ENCODE data around the gene ZMYND11. TPM values are rescaled to one million over a fixed set of nuclear protein-coding genes. Genes with fewer than 3 reads are reported as not detected.

The ZMYND11 gene
- total and polyA plus RNA-seq, 2 donors (not counting 1 experiment from before 2014, with no cell fraction given), result 17.3 to 50.1 TPM

DNA sequence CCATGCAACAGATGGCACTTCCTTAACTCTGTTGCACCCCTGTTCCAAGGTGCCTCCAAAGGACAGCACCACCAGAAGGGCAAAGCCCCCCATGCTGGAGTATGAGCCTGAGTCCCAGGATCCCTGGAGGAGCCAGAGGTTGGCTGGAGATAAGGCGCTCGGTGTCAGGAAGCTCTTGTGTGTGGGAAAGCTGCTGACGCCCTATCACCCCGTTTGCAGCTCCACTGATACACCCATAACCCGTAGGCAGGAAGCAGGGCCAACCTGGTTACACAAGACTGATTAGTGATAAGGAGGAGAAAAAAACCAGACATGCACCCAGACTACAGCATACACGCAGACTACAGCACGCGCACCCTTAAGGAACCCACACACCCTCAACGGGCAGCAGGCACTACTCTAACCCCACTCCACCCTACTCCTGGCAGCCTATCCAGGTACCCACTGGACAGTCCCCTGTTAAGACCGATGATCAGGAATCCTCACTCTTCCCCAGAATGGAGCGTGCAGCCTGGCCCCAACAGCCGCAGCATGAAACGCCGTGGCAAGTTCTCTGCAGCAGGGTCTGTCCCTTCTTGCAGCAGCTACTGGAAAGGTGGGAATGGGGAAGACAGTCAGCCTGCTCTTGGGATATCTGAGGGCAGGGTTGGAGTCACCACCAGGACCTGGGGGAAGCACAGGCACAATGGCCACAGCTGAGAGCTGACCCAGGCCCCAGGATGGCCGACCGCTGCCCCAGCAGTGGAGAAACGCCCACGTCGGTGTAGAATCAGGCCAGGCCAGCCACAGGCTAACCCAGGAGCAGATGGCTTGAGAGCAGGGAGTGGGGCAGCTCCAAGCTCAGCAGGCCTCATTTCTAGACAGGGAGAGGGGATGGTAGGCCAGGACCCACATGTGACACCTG, 47.8 kb upstream of the ZMYND11 start:
- Histone ChIP-seq H3K36me3 (replicated peaks in 1 of 2; ENCODE audit: control extremely low read depth in 1 of 2, control insufficient read depth in 1 of 2, extremely low read depth in 1 of 2, insufficient read depth in 2 of 2, low read length in 1 of 2) (no peaks in the 10 kb centered on the region), H3K9ac (ENCODE audit: low read length) (no peak overlapping the region), H3K4me3 (ENCODE audit: control extremely low read depth in 1 of 5, extremely low read depth in 1 of 5, insufficient read depth in 1 of 5, low read depth in 2 of 5, low read length in 4 of 5) (no peak overlapping the region), H3K79me2 (ENCODE audit: control insufficient read depth, insufficient read depth, low read length) (no peaks in the 10 kb centered on the region), H3K9me3 (ENCODE audit: control extremely low read depth in 1 of 3, control insufficient read depth in 2 of 3, insufficient read depth in 1 of 3, low read length in 2 of 3) (no peaks in the 10 kb centered on the region), H3K27ac (ENCODE audit: low read length in 2 of 2) (no peak overlapping the region), H3K27me3 (replicated peaks in 1 of 4; ENCODE audit: control extremely low read depth in 1 of 4, control insufficient read depth in 3 of 4, insufficient read depth in 4 of 4, low read length in 3 of 4) (peaks cover 0 to 5% (median 2%) of the 10 kb centered on the region in 4 experiments), H2AFZ (ENCODE audit: insufficient read depth, low read depth, low read length, poor library complexity, severe bottlenecking) (no peak overlapping the region), H3K4me1 (ENCODE audit: control insufficient read depth in 2 of 2, insufficient read depth in 2 of 2, low read length in 2 of 2) (no peaks in the 10 kb centered on the region), H4K20me1 (ENCODE audit: control insufficient read depth, insufficient read depth, low read length, poor library complexity, severe bottlenecking) (no peaks in the 10 kb centered on the region), H3K4me2 (replicated peaks; ENCODE audit: low read depth, low read length, poor library complexity, severe bottlenecking) (no peak overlapping the region)
- no peaks in the 10 kb centered on the region for H3K9me3 Mint-ChIP-seq (ENCODE audit: insufficient read depth)
- peaks cover 41% of the 10 kb centered on the region for H3K27me3 Mint-ChIP-seq
- no peak overlapping the region for H3K4me3 Mint-ChIP-seq
- WGBS (ENCODE audit: insufficient coverage), result 60% methylated on average over 16 of the region's 19 CpGs
- no peak overlapping the region for H3K27ac Mint-ChIP-seq
- ATAC-seq (ENCODE audit: low read depth) (no peak), DNase-seq (no peak)
- ChIA-PET POLR2A (no interaction called here), CTCF (interaction anchor here (0.6 kb wide), 1 partner anchor 100 kb away, joined by 3 read pairs; no protein-coding TSS in a partner anchor)
- H3K4me1 Mint-ChIP-seq, result no peaks in the 10 kb centered on the region
- intact Hi-C loops (cut with micrococcal nuclease), result no loop called here
- TF ChIP-seq CTCF (IDR thresholded peaks at IDR 0.05), result no peak
- TF ChIP-seq EZH2 (IDR thresholded peaks at IDR 0.05; ENCODE audit: borderline replicate concordance, insufficient read depth, low read depth, low read length, poor library complexity, severe bottlenecking), result no peak

- Mint-ChIP-seq H3K27me3 (peaks cover 34% of the 10 kb centered on the region), H3K4me3 (no peak overlapping the region), H3K4me1 (no peaks in the 10 kb centered on the region), H3K9me3 (ENCODE audit: insufficient read depth) (no peaks in the 10 kb centered on the region), H3K27ac (no peak overlapping the region)
- ChIA-PET POLR2A (no interaction called here), CTCF (no interaction called here)
- Histone ChIP-seq H3K4me2 (replicated peaks; ENCODE audit: low read depth, low read length, poor library complexity, severe bottlenecking) (no peak overlapping the region), H2AFZ (ENCODE audit: insufficient read depth, low read depth, low read length, poor library complexity, severe bottlenecking) (no peak overlapping the region), H4K20me1 (ENCODE audit: control insufficient read depth, insufficient read depth, low read length, poor library complexity, severe bottlenecking) (no peaks in the 10 kb centered on the region), H3K9ac (ENCODE audit: low read length) (no peak overlapping the region), H3K9me3 (ENCODE audit: control extremely low read depth in 1 of 3, control insufficient read depth in 2 of 3, insufficient read depth in 1 of 3, low read length in 2 of 3) (no peaks in the 10 kb centered on the region), H3K27me3 (replicated peaks in 1 of 4; ENCODE audit: control extremely low read depth in 1 of 4, control insufficient read depth in 3 of 4, insufficient read depth in 4 of 4, low read length in 3 of 4) (peaks cover 0 to 5% (median 1%) of the 10 kb centered on the region in 4 experiments), H3K27ac (ENCODE audit: low read length in 2 of 2) (no peak overlapping the region), H3K4me3 (ENCODE audit: control extremely low read depth in 1 of 5, extremely low read depth in 1 of 5, insufficient read depth in 1 of 5, low read depth in 2 of 5, low read length in 4 of 5) (no peak overlapping the region), H3K4me1 (ENCODE audit: control insufficient read depth in 2 of 2, insufficient read depth in 2 of 2, low read length in 2 of 2) (no peaks in the 10 kb centered on the region), H3K36me3 (replicated peaks in 1 of 2; ENCODE audit: control extremely low read depth in 1 of 2, control insufficient read depth in 1 of 2, extremely low read depth in 1 of 2, insufficient read depth in 2 of 2, low read length in 1 of 2) (no peaks in the 10 kb centered on the region), H3K79me2 (ENCODE audit: control insufficient read depth, insufficient read depth, low read length) (no peaks in the 10 kb centered on the region)
- intact Hi-C loops (cut with micrococcal nuclease), result no loop called here
- 29% methylated on average over 2 of the region's 4 CpGs for WGBS (ENCODE audit: insufficient coverage)
- DNase-seq, result no peak
- TF ChIP-seq CTCF (IDR thresholded peaks at IDR 0.05) (no peak), EZH2 (IDR thresholded peaks at IDR 0.05; ENCODE audit: borderline replicate concordance, insufficient read depth, low read depth, low read length, poor library complexity, severe bottlenecking) (no peak)
- ATAC-seq (ENCODE audit: low read depth), result no peak
Measured at GRCh38 chr10:88253-88652, 47.0 kb upstream of the ZMYND11 start.
